ENCODE measurements around the gene TMEM38B. TPM values are rescaled to one million over a fixed set of nuclear protein-coding genes. Genes with fewer than 3 reads are reported as not detected.
"Not testable (repeated sequence)": the region's sequence is repeated elsewhere in the genome, so short reads cannot be mapped to it uniquely, and the experiment has no call there.

Gene TMEM38B
- total RNA-seq, 1 donor from 2014 or later: 9.3 TPM

- not testable (repeated sequence) for H3K4me1 ChIP-seq (ENCODE audit: insufficient read depth, low read length); H3K4me1 Mint-ChIP-seq (ENCODE audit: low read depth, unreplicated experiment); H3K27me3 ChIP-seq (ENCODE audit: insufficient read depth, low read length); H3K27ac Mint-ChIP-seq (ENCODE audit: unreplicated experiment); H3K79me2 ChIP-seq (ENCODE audit: insufficient read depth, low read length); H3K36me3 ChIP-seq (ENCODE audit: insufficient read depth, low read length); FAIRE-seq; H3K36me3 Mint-ChIP-seq (ENCODE audit: low read depth, unreplicated experiment); H3K9ac ChIP-seq (ENCODE audit: low read length); H3K4me3 ChIP-seq (ENCODE audit: insufficient read depth, low read depth, low read length); H3K27ac ChIP-seq (ENCODE audit: low read depth, low read length); H3K4me2 ChIP-seq (ENCODE audit: low read length); H3K27me3 Mint-ChIP-seq (ENCODE audit: low read depth, unreplicated experiment); H3K4me3 Mint-ChIP-seq (ENCODE audit: unreplicated experiment); H2AFZ ChIP-seq (ENCODE audit: low read depth, low read length); H3K9me3 ChIP-seq (ENCODE audit: insufficient read depth, low read depth, low read length); H4K20me1 ChIP-seq (ENCODE audit: insufficient read depth, low read length); DNase-seq (ENCODE audit: low read depth)
- peaks cover 26% of the 10 kb centered on the region for H3K9me3 Mint-ChIP-seq (ENCODE audit: unreplicated experiment)
Observed at GRCh38 chr9:105783495-105783872, 89.1 kb downstream of the TMEM38B start.

GRCh38 chr9:105786796-105787195 lies 92.5 kb downstream of the TMEM38B start:
- FAIRE-seq; H2AFZ ChIP-seq (ENCODE audit: low read depth, low read length): not testable (repeated sequence)

GRCh38 chr9:105816202-105816744 lies 121.9 kb downstream of the TMEM38B start:
- Histone ChIP-seq H3K36me3 (ENCODE audit: insufficient read depth, low read length) (no peaks in the 10 kb centered on the region), H4K20me1 (ENCODE audit: insufficient read depth, low read length) (no peaks in the 10 kb centered on the region), H3K27ac (ENCODE audit: low read depth, low read length) (no peak overlapping the region), H3K4me3 (ENCODE audit: insufficient read depth, low read depth, low read length) (no peak overlapping the region), H3K4me1 (ENCODE audit: insufficient read depth, low read length) (no peaks in the 10 kb centered on the region), H2AFZ (ENCODE audit: low read depth, low read length) (no peak overlapping the region), H3K79me2 (ENCODE audit: insufficient read depth, low read length) (no peaks in the 10 kb centered on the region), H3K9ac (ENCODE audit: low read length) (no peak overlapping the region), H3K4me2 (ENCODE audit: low read length) (no peak overlapping the region), H3K27me3 (ENCODE audit: insufficient read depth, low read length) (no peaks in the 10 kb centered on the region), H3K9me3 (ENCODE audit: insufficient read depth, low read depth, low read length) (no peaks in the 10 kb centered on the region)
- Mint-ChIP-seq H3K4me3 (ENCODE audit: unreplicated experiment) (no peak overlapping the region), H3K27ac (ENCODE audit: unreplicated experiment) (no peak overlapping the region), H3K36me3 (ENCODE audit: low read depth, unreplicated experiment) (no peaks in the 10 kb centered on the region), H3K4me1 (ENCODE audit: low read depth, unreplicated experiment) (no peaks in the 10 kb centered on the region), H3K9me3 (ENCODE audit: unreplicated experiment) (peaks cover 3% of the 10 kb centered on the region), H3K27me3 (ENCODE audit: low read depth, unreplicated experiment) (peaks cover 4% of the 10 kb centered on the region)
- TF ChIP-seq CTCF (IDR thresholded peaks at IDR 0.05; ENCODE audit: insufficient read depth, low read depth, low read length): no peak
- TF ChIP-seq EZH2 (IDR thresholded peaks at IDR 0.05; ENCODE audit: insufficient read depth, low read length): no peak
- FAIRE-seq (no peak), DNase-seq (ENCODE audit: low read depth) (no peak)

More at GRCh38 chr9:105786796-105787195, 92.5 kb downstream of the TMEM38B start:
- not testable (repeated sequence) for H3K4me3 ChIP-seq (ENCODE audit: insufficient read depth, low read depth, low read length); H3K27me3 Mint-ChIP-seq (ENCODE audit: low read depth, unreplicated experiment); H3K9ac ChIP-seq (ENCODE audit: low read length); H4K20me1 ChIP-seq (ENCODE audit: insufficient read depth, low read length); H3K27me3 ChIP-seq (ENCODE audit: insufficient read depth, low read length); H3K36me3 Mint-ChIP-seq (ENCODE audit: low read depth, unreplicated experiment); H3K4me1 Mint-ChIP-seq (ENCODE audit: low read depth, unreplicated experiment); H3K27ac ChIP-seq (ENCODE audit: low read depth, low read length); H3K79me2 ChIP-seq (ENCODE audit: insufficient read depth, low read length); H3K4me1 ChIP-seq (ENCODE audit: insufficient read depth, low read length); H3K36me3 ChIP-seq (ENCODE audit: insufficient read depth, low read length); DNase-seq (ENCODE audit: low read depth); H3K27ac Mint-ChIP-seq (ENCODE audit: unreplicated experiment); H3K4me3 Mint-ChIP-seq (ENCODE audit: unreplicated experiment); H3K4me2 ChIP-seq (ENCODE audit: low read length); H3K9me3 ChIP-seq (ENCODE audit: insufficient read depth, low read depth, low read length)
- H3K9me3 Mint-ChIP-seq (ENCODE audit: unreplicated experiment): peaks cover 38% of the 10 kb centered on the region
